MCF 10A (cell line): ENCODE results near the gene NHLRC4. TPM values are rescaled to one million over a fixed set of nuclear protein-coding genes. Genes with fewer than 3 reads are reported as not detected.
A peak's percentile ranks its signal among the peaks of the same experiment; 100 is the strongest.
"Not testable (repeated sequence)": the region's sequence is repeated elsewhere in the genome, so short reads cannot be mapped to it uniquely, and the experiment has no call there.

Source experiments
- BruUV-seq: library from RNA; stranded (reverse); fragments of 400-500 nt; replicated peaks from 2 replicates; lab custom pipeline; 2021; lab: Mats Ljungman, UMichigan
- CTCF ChIA-PET: fragments of 300-600 bp; sonication (Branson Sonifier 250); formaldehyde crosslinking; extraction: SDS; loops from one replicate; lab custom pipeline; 2021; ENCODE audit warnings: antibody characterized with exemption, inconsistent platforms; lab: Yijun Ruan, JAX
- POLR2A ChIA-PET: fragments of 300-600, 350-650 bp; sonication (Branson Sonifier 250); formaldehyde crosslinking; extraction: SDS; loops from one replicate; lab custom pipeline; 2020; ENCODE audit warnings: antibody characterized with exemption, inconsistent platforms; lab: Yijun Ruan, JAX
- DNase-seq: peaks from one replicate; pipeline ENCODE4 v3.0.0-alpha.2; 2018; ENCODE audit not compliant: unreplicated experiment
- H3K27ac Mint-ChIP-seq: one replicate; pipeline ENCODE4 v1.8.0; 2022; ENCODE audit warnings: mild to moderate bottlenecking, low read depth, mixed read lengths; ENCODE audit not compliant: unreplicated experiment
- H3K27me3 Mint-ChIP-seq: one replicate; pipeline ENCODE4 v1.8.0; 2022; ENCODE audit warnings: mixed read lengths; ENCODE audit not compliant: insufficient read depth, unreplicated experiment
- H3K36me3 Mint-ChIP-seq: one replicate; pipeline ENCODE4 v1.8.0; 2022; ENCODE audit warnings: mild to moderate bottlenecking, moderate library complexity, mixed read lengths; ENCODE audit not compliant: insufficient read depth, unreplicated experiment
- H3K4me1 Mint-ChIP-seq: one replicate; pipeline ENCODE4 v1.8.0; 2022; ENCODE audit warnings: mixed read lengths; ENCODE audit not compliant: insufficient read depth, unreplicated experiment
- H3K4me3 Mint-ChIP-seq: one replicate; pipeline ENCODE4 v1.8.0; 2022; ENCODE audit warnings: mild to moderate bottlenecking, moderate library complexity, mixed read lengths; ENCODE audit not compliant: unreplicated experiment
- H3K9me3 Mint-ChIP-seq: one replicate; pipeline ENCODE4 v1.8.0; 2022; ENCODE audit warnings: mixed read lengths; ENCODE audit not compliant: unreplicated experiment
- CTCF ChIP-seq: fragments of 200-600 bp; IDR thresholded peaks from one replicate; pipeline ENCODE4 v1.8.0; 2022; ENCODE audit warnings: antibody characterized with exemption, mild to moderate bottlenecking; ENCODE audit not compliant: unreplicated experiment
- intact Hi-C: fragments of 100-400 bp; cut with micrococcal nuclease; formaldehyde crosslinking; loops from 2 replicates; pipeline ENCODE4 v1.14.1; 2022
- total RNA-seq: library from RNA; stranded (reverse); gene quantifications from 2 replicates; pipeline ENCODE4 v1.2.3, GENCODE V29; 2022

NHLRC4 gene
- total RNA-seq, 1 experiment from 2014 or later: not detected

GRCh38 chr16:593807-594206 is 27.0 kb downstream of the NHLRC4 start:
- peaks cover 55% of the 10 kb centered on the region for H3K4me1 Mint-ChIP-seq
- H3K27me3 Mint-ChIP-seq: no peaks in the 10 kb centered on the region
- POLR2A ChIA-PET: interaction anchor here (0.6 to 5.7 kb wide), 15 partner anchors 8 to 223 kb away, joined by 3 to 88 read pairs (median 11); partner anchors contain the start of genes CAPN15, JMJD8, MCRIP2 and METTL26
- peaks cover 58% of the 10 kb centered on the region for H3K36me3 Mint-ChIP-seq
- no TSS peak for BruUV-seq
- no peak for TF ChIP-seq CTCF
- CTCF ChIA-PET: interaction anchor here (0.6 to 1.5 kb wide), 8 partner anchors 14 to 347 kb away, joined by 3 to 6 read pairs (median 4); partner anchors contain the start of gene RHOT2
- DNase-seq: no peak
- H3K27ac Mint-ChIP-seq: peak overlapping the region; percentile 59
- intact Hi-C loops: loop anchor here (2.0 kb wide), 1 partner anchor 43 kb away; the partner anchor contains the start of gene METTL26
- peak overlapping the region; percentile 91 for H3K4me3 Mint-ChIP-seq
- H3K9me3 Mint-ChIP-seq: no peaks in the 10 kb centered on the region

GRCh38 chr16:595094-595528 is 28.3 kb downstream of the NHLRC4 start:
- H3K4me1 Mint-ChIP-seq: peaks cover 55% of the 10 kb centered on the region
- DNase-seq: no peak
- no peaks in the 10 kb centered on the region for H3K9me3 Mint-ChIP-seq
- ChIA-PET CTCF (no interaction called here), POLR2A (interaction anchor here (3.1 to 5.7 kb wide), 2 partner anchors 27 to 67 kb away, joined by 23 to 88 read pairs; partner anchors contain the start of gene CAPN15)
- H3K4me3 Mint-ChIP-seq: no peak overlapping the region
- TF ChIP-seq CTCF: no peak
- H3K27me3 Mint-ChIP-seq: no peaks in the 10 kb centered on the region
- intact Hi-C loops: no loop called here
- BruUV-seq: no TSS peak
- H3K36me3 Mint-ChIP-seq: peaks cover 54% of the 10 kb centered on the region
- H3K27ac Mint-ChIP-seq: peak overlapping the region; percentile 59

GRCh38 chr16:595942-596735 is 29.3 kb downstream of the NHLRC4 start:
- ChIA-PET POLR2A (interaction anchor here (0.8 to 1.4 kb wide), 2 partner anchors 26 to 40 kb away, joined by 3 to 4 read pairs; partner anchors contain the start of gene METTL26), CTCF (interaction anchor here (0.6 to 1.3 kb wide), 2 partner anchors 14 to 388 kb away, joined by 3 to 4 read pairs; no protein-coding TSS in a partner anchor)
- Mint-ChIP-seq H3K27me3 (no peaks in the 10 kb centered on the region), H3K4me3 (no peak overlapping the region), H3K36me3 (peaks cover 49% of the 10 kb centered on the region), H3K9me3 (no peaks in the 10 kb centered on the region), H3K4me1 (peaks cover 47% of the 10 kb centered on the region), H3K27ac (peak overlapping the region; percentile 80)
- intact Hi-C loops: no loop called here
- TF ChIP-seq CTCF: no peak
- no TSS peak for BruUV-seq
- DNase-seq: no peak

GRCh38 chr16:596736-597060 is 29.9 kb downstream of the NHLRC4 start:
- Mint-ChIP-seq H3K36me3 (peaks cover 47% of the 10 kb centered on the region), H3K4me1 (peaks cover 44% of the 10 kb centered on the region), H3K27me3 (no peaks in the 10 kb centered on the region), H3K4me3 (no peak overlapping the region), H3K9me3 (no peaks in the 10 kb centered on the region), H3K27ac (peak overlapping the region; percentile 80)
- BruUV-seq: no TSS peak
- ChIA-PET CTCF (interaction anchor here (1.3 kb wide), 1 partner anchor 13 kb away, joined by 4 read pairs; no protein-coding TSS in a partner anchor), POLR2A (interaction anchor here (0.8 to 1.4 kb wide), 2 partner anchors 26 to 40 kb away, joined by 3 to 4 read pairs; partner anchors contain the start of gene METTL26)
- no peak for DNase-seq
- intact Hi-C loops: no loop called here
- TF ChIP-seq CTCF: no peak

- H3K36me3 Mint-ChIP-seq: peaks cover 49% of the 10 kb centered on the region
- POLR2A ChIA-PET: not testable (repeated sequence)
These were observed 30.9 kb downstream of the NHLRC4 start for GRCh38 chr16:597655-598054.

More at GRCh38 chr16:597655-598054, 30.9 kb downstream of the NHLRC4 start:
- H3K27me3 Mint-ChIP-seq, H3K27ac Mint-ChIP-seq, DNase-seq, H3K9me3 Mint-ChIP-seq, BruUV-seq, CTCF ChIA-PET, intact Hi-C loops, H3K4me3 Mint-ChIP-seq: not testable (repeated sequence)
- peaks cover 35% of the 10 kb centered on the region for H3K4me1 Mint-ChIP-seq
